ENCODE measurements around the gene PTEN.

The PTEN gene

GRCh38 chr10:87940210-87940609 lies 76.8 kb downstream of the PTEN start:
- Mint-ChIP-seq H3K27me3 (no peaks in the 10 kb centered on the region), H3K36me3 (ENCODE audit: low read depth) (peaks cover 76% of the 10 kb centered on the region), H3K4me3 (no peak overlapping the region), H3K9me3 (no peaks in the 10 kb centered on the region), H3K27ac (no peak overlapping the region), H3K4me1 (ENCODE audit: low read depth) (peaks cover 52% of the 10 kb centered on the region)
- DNase-seq: no peak

- DNase-seq: no peak
- H3K36me3 Mint-ChIP-seq (ENCODE audit: low read depth): peaks cover 65% of the 10 kb centered on the region
- no peak overlapping the region for H3K27ac Mint-ChIP-seq
- no peak overlapping the region for H3K4me3 Mint-ChIP-seq
- peaks cover 33% of the 10 kb centered on the region for H3K4me1 Mint-ChIP-seq (ENCODE audit: low read depth)
- H3K9me3 Mint-ChIP-seq: no peaks in the 10 kb centered on the region
- H3K27me3 Mint-ChIP-seq: no peaks in the 10 kb centered on the region
Observed at GRCh38 chr10:87942884-87943527, 79.6 kb downstream of the PTEN start.

- Mint-ChIP-seq H3K36me3 (ENCODE audit: low read depth) (peaks cover 49% of the 10 kb centered on the region), H3K4me3 (no peak overlapping the region), H3K27ac (no peak overlapping the region), H3K9me3 (no peaks in the 10 kb centered on the region), H3K4me1 (ENCODE audit: low read depth) (peaks cover 24% of the 10 kb centered on the region), H3K27me3 (no peaks in the 10 kb centered on the region)
- DNase-seq: no peak
Observed at GRCh38 chr10:87945984-87946383, 82.6 kb downstream of the PTEN start.

- H3K27me3 Mint-ChIP-seq: no peaks in the 10 kb centered on the region
- peaks cover 46% of the 10 kb centered on the region for H3K36me3 Mint-ChIP-seq (ENCODE audit: low read depth)
- no peaks in the 10 kb centered on the region for H3K9me3 Mint-ChIP-seq
- no peak overlapping the region for H3K27ac Mint-ChIP-seq
- H3K4me1 Mint-ChIP-seq (ENCODE audit: low read depth): peaks cover 21% of the 10 kb centered on the region
- H3K4me3 Mint-ChIP-seq: no peak overlapping the region
- no peak for DNase-seq
Observed at GRCh38 chr10:87952612-87953011, 89.2 kb downstream of the PTEN start.

GRCh38 chr10:87956055-87956454 lies 92.6 kb downstream of the PTEN start:
- no peaks in the 10 kb centered on the region for H3K27me3 Mint-ChIP-seq
- peaks cover 19% of the 10 kb centered on the region for H3K4me1 Mint-ChIP-seq (ENCODE audit: low read depth)
- H3K36me3 Mint-ChIP-seq (ENCODE audit: low read depth): peaks cover 64% of the 10 kb centered on the region
- no peak for DNase-seq
- no peak overlapping the region for H3K27ac Mint-ChIP-seq
- H3K4me3 Mint-ChIP-seq: no peak overlapping the region
- H3K9me3 Mint-ChIP-seq: no peaks in the 10 kb centered on the region

- peaks cover 63% of the 10 kb centered on the region for H3K36me3 Mint-ChIP-seq (ENCODE audit: low read depth)
- no peak for DNase-seq
- H3K27me3 Mint-ChIP-seq: no peaks in the 10 kb centered on the region
- H3K4me3 Mint-ChIP-seq: no peak overlapping the region
- peaks cover 19% of the 10 kb centered on the region for H3K4me1 Mint-ChIP-seq (ENCODE audit: low read depth)
- no peaks in the 10 kb centered on the region for H3K9me3 Mint-ChIP-seq
- H3K27ac Mint-ChIP-seq: no peak overlapping the region
Observed at GRCh38 chr10:87957702-87958101, 94.3 kb downstream of the PTEN start.

GRCh38 chr10:87960230-87960629 lies 96.8 kb downstream of the PTEN start:
- no peak overlapping the region for H3K27ac Mint-ChIP-seq

GRCh38 chr10:87961314-87961713 lies 97.9 kb downstream of the PTEN start:
- Mint-ChIP-seq H3K27me3 (no peaks in the 10 kb centered on the region), H3K4me3 (no peak overlapping the region), H3K27ac (no peak overlapping the region), H3K36me3 (ENCODE audit: low read depth) (peaks cover 67% of the 10 kb centered on the region), H3K4me1 (ENCODE audit: low read depth) (peaks cover 4% of the 10 kb centered on the region), H3K9me3 (no peaks in the 10 kb centered on the region)
- DNase-seq: no peak

More at GRCh38 chr10:87960230-87960629, 96.8 kb downstream of the PTEN start:
- DNase-seq: no peak
- peaks cover 62% of the 10 kb centered on the region for H3K36me3 Mint-ChIP-seq (ENCODE audit: low read depth)
- H3K9me3 Mint-ChIP-seq: no peaks in the 10 kb centered on the region
- H3K4me3 Mint-ChIP-seq: no peak overlapping the region
- no peaks in the 10 kb centered on the region for H3K27me3 Mint-ChIP-seq
- peaks cover 11% of the 10 kb centered on the region for H3K4me1 Mint-ChIP-seq (ENCODE audit: low read depth)

GRCh38 chr10:87966459-87966858 lies 103.0 kb downstream of the PTEN start:
- Mint-ChIP-seq H3K27me3 (no peaks in the 10 kb centered on the region), H3K4me1 (ENCODE audit: low read depth) (peaks cover 6% of the 10 kb centered on the region), H3K9me3 (no peaks in the 10 kb centered on the region), H3K36me3 (ENCODE audit: low read depth) (peaks cover 42% of the 10 kb centered on the region), H3K27ac (no peak overlapping the region), H3K4me3 (no peak overlapping the region)
- DNase-seq: no peak

- no peaks in the 10 kb centered on the region for H3K27me3 Mint-ChIP-seq
- H3K9me3 Mint-ChIP-seq: peaks cover 2% of the 10 kb centered on the region
- no peak for DNase-seq
- H3K36me3 Mint-ChIP-seq (ENCODE audit: low read depth): no peaks in the 10 kb centered on the region
- no peak overlapping the region for H3K4me3 Mint-ChIP-seq
- H3K4me1 Mint-ChIP-seq (ENCODE audit: low read depth): peaks cover 15% of the 10 kb centered on the region
- no peak overlapping the region for H3K27ac Mint-ChIP-seq
Observed at GRCh38 chr10:87973635-87974034, 110.2 kb downstream of the PTEN start.

GRCh38 chr10:87974130-87974529 lies 110.7 kb downstream of the PTEN start:
- H3K36me3 Mint-ChIP-seq (ENCODE audit: low read depth): no peaks in the 10 kb centered on the region
- H3K4me1 Mint-ChIP-seq (ENCODE audit: low read depth): peaks cover 13% of the 10 kb centered on the region
- DNase-seq: no peak
- peaks cover 2% of the 10 kb centered on the region for H3K9me3 Mint-ChIP-seq
- H3K4me3 Mint-ChIP-seq: no peak overlapping the region
- H3K27ac Mint-ChIP-seq: no peak overlapping the region
- no peaks in the 10 kb centered on the region for H3K27me3 Mint-ChIP-seq

- H3K36me3 Mint-ChIP-seq (ENCODE audit: low read depth): no peaks in the 10 kb centered on the region
- H3K4me1 Mint-ChIP-seq (ENCODE audit: low read depth): peaks cover 9% of the 10 kb centered on the region
- no peaks in the 10 kb centered on the region for H3K27me3 Mint-ChIP-seq
- peaks cover 2% of the 10 kb centered on the region for H3K9me3 Mint-ChIP-seq
- no peak for DNase-seq
- H3K27ac Mint-ChIP-seq: no peak overlapping the region
- no peak overlapping the region for H3K4me3 Mint-ChIP-seq
Observed at GRCh38 chr10:87974769-87975168, 111.3 kb downstream of the PTEN start.

- Mint-ChIP-seq H3K36me3 (ENCODE audit: low read depth) (no peaks in the 10 kb centered on the region), H3K9me3 (peaks cover 2% of the 10 kb centered on the region), H3K4me3 (no peak overlapping the region), H3K27ac (no peak overlapping the region), H3K27me3 (no peaks in the 10 kb centered on the region), H3K4me1 (ENCODE audit: low read depth) (peaks cover 9% of the 10 kb centered on the region)
- DNase-seq: no peak
Observed at GRCh38 chr10:87976101-87976743, 112.8 kb downstream of the PTEN start.

- Mint-ChIP-seq H3K36me3 (ENCODE audit: low read depth) (no peaks in the 10 kb centered on the region), H3K9me3 (peaks cover 2% of the 10 kb centered on the region), H3K27ac (no peak overlapping the region), H3K27me3 (no peaks in the 10 kb centered on the region), H3K4me1 (ENCODE audit: low read depth) (peaks cover 9% of the 10 kb centered on the region), H3K4me3 (no peak overlapping the region)
- DNase-seq: no peak
Observed at GRCh38 chr10:87978166-87978565, 114.7 kb downstream of the PTEN start.

- no peak for DNase-seq
- no peak overlapping the region for H3K27ac Mint-ChIP-seq
- H3K27me3 Mint-ChIP-seq: no peaks in the 10 kb centered on the region
- no peak overlapping the region for H3K4me3 Mint-ChIP-seq
- peaks cover 2% of the 10 kb centered on the region for H3K9me3 Mint-ChIP-seq
- H3K36me3 Mint-ChIP-seq (ENCODE audit: low read depth): no peaks in the 10 kb centered on the region
- peaks cover 17% of the 10 kb centered on the region for H3K4me1 Mint-ChIP-seq (ENCODE audit: low read depth)
Observed at GRCh38 chr10:87979847-87980246, 116.4 kb downstream of the PTEN start.
